GM12878 (cell line): ENCODE data around the gene CLN6. TPM values are rescaled to one million over a fixed set of nuclear protein-coding genes. Genes with fewer than 3 reads are reported as not detected.

Source experiments
- ATF3 ChIP-seq: IDR thresholded peaks from 2 replicates; pipeline ENCODE4 v1.6.1; 2011; ENCODE audit warnings: low read depth, mild to moderate bottlenecking, low read length, moderate library complexity, borderline replicate concordance; ENCODE audit errors: extremely low read depth
- BCLAF1 ChIP-seq: fragments of 450-650 bp; IDR thresholded peaks from 2 replicates; pipeline ENCODE4 v1.6.1; 2017; ENCODE audit warnings: antibody characterized with exemption, mild to moderate bottlenecking, moderate library complexity
- CBX5 ChIP-seq: sonication (generic); IDR thresholded peaks from 2 replicates; pipeline ENCODE4 v1.6.1; 2016; ENCODE audit warnings: low read depth, moderate library complexity, mild to moderate bottlenecking, inconsistent platforms
- DPF2 ChIP-seq: fragments of 450-650 bp; IDR thresholded peaks from 2 replicates; pipeline ENCODE4 v1.6.1; 2017; ENCODE audit warnings: mild to moderate bottlenecking
- FOXK2 ChIP-seq: fragments of 450-650 bp; IDR thresholded peaks from 2 replicates; pipeline ENCODE4 v1.6.1; 2017; ENCODE audit warnings: mild to moderate bottlenecking, moderate library complexity
- FOXM1 ChIP-seq: IDR thresholded peaks from 2 replicates; pipeline ENCODE4 v1.6.1; 2012; ENCODE audit warnings: low read depth, mild to moderate bottlenecking, inconsistent platforms, low read length, moderate library complexity
- IKZF1 ChIP-seq: fragments of 450-650 bp; conservative IDR thresholded peaks from 2 replicates; pipeline ENCODE4 v1.6.1; 2017; ENCODE audit warnings: antibody characterized with exemption, mild to moderate bottlenecking
- IRF4 ChIP-seq: IDR thresholded peaks from 2 replicates; pipeline ENCODE4 v1.6.1; 2011; ENCODE audit warnings: low read depth, low read length
- JUND ChIP-seq: IDR thresholded peaks from 2 replicates; pipeline ENCODE4 v1.6.1; 2012; ENCODE audit warnings: low read depth, mild to moderate bottlenecking, low read length, improper control_type of control experiment, moderate library complexity
- MEF2B ChIP-seq: fragments of 450-650 bp; IDR thresholded peaks from 2 replicates; pipeline ENCODE4 v1.6.1; 2018; ENCODE audit warnings: mild to moderate bottlenecking, moderate library complexity; ENCODE audit not compliant: partially characterized antibody, poor library complexity, severe bottlenecking
- NFYA ChIP-seq: IDR thresholded peaks from 2 replicates; pipeline ENCODE4 v1.6.1; 2011; ENCODE audit warnings: low read depth, mild to moderate bottlenecking, low read length, improper control_type of control experiment, borderline replicate concordance
- SP1 ChIP-seq: IDR thresholded peaks from one replicate; pipeline ENCODE4 v1.6.1; 2011; ENCODE audit warnings: low read depth, low read length
- SPI1 ChIP-seq: IDR thresholded peaks from 2 replicates; pipeline ENCODE4 v1.6.1; 2011; ENCODE audit warnings: low read depth, mild to moderate bottlenecking, low read length, moderate library complexity, borderline replicate concordance; ENCODE audit not compliant: insufficient read depth
- TBL1XR1 ChIP-seq: IDR thresholded peaks from 2 replicates; pipeline ENCODE4 v1.6.1; 2012; ENCODE audit warnings: low read depth, low read length, improper control_type of control experiment
- USF2 ChIP-seq: IDR thresholded peaks from 2 replicates; pipeline ENCODE4 v1.6.1; 2011; ENCODE audit warnings: low read depth, low read length, improper control_type of control experiment, borderline replicate concordance
- ZNF384 ChIP-seq: IDR thresholded peaks from 2 replicates; pipeline ENCODE4 v1.6.1; 2012; ENCODE audit warnings: low read depth, mild to moderate bottlenecking, low read length, improper control_type of control experiment, borderline replicate concordance
- ZSCAN29 ChIP-seq: fragments of 450-650 bp; IDR thresholded peaks from 2 replicates; pipeline ENCODE4 v1.6.1; 2017; ENCODE audit warnings: mild to moderate bottlenecking, moderate library complexity
- ZZZ3 ChIP-seq: IDR thresholded peaks from 2 replicates; pipeline ENCODE4 v1.6.1; 2011; ENCODE audit warnings: low read depth; ENCODE audit not compliant: control insufficient read depth, insufficient read length
- polyA plus RNA-seq, 11 experiments: library from polyadenylated mRNA; depleted of rRNA in 4 of 11; unstranded in 6 of 11; stranded (reverse) in 5 of 11; fragments of >200 nt; fragmentation: Nextera tagmentation in 4 of 11; fragmentation: Illumina TruSeq in 1 of 11; extraction: Ambion mirVana in 4 of 11; extraction: Trizol in 1 of 11; gene quantifications; 1 replicate in 1 of 11; 2 replicates in 10 of 11; pipeline versions ENCODE4 v1.2.1 to v1.2.3, GENCODE V29; 2011 to 2016; ENCODE audit warnings: inconsistent platforms in 2 of 11, missing spikeins in 2 of 11, low read depth in 1 of 11
- total RNA-seq, 4 experiments: library from RNA; depleted of rRNA in 3 of 4; stranded (reverse); fragments of >200 nt in 3 of 4; fragmentation: Illumina TruSeq in 1 of 4; extraction: Trizol in 1 of 4; gene quantifications; 2 replicates each; pipeline versions ENCODE4 v1.2.1 to v1.2.3, GENCODE V29; 2013 to 2021
- TF ChIP-seq, protein P1 (sequence below): fragments of 450-650 bp; IDR thresholded peaks from 2 replicates; pipeline ENCODE4 v1.6.1; 2014; ENCODE audit warnings: mild to moderate bottlenecking
- TF ChIP-seq, protein P2 (sequence below): fragments of 450-650 bp; IDR thresholded peaks from 2 replicates; pipeline ENCODE4 v1.6.1; 2016; ENCODE audit warnings: mild to moderate bottlenecking, moderate library complexity, borderline replicate concordance

Gene CLN6
- total and polyA plus RNA-seq, 10 of the 15 experiments (the other 5 are each of a cell fraction or from before 2014, with no cell fraction given), result 0.74 to 69.0 (median 30.3) TPM

- TF ChIP-seq ATF3 (peak; percentile 70; the same call in 1 of the 2 replicates), CBX5 (no peak), BCLAF1 (peak; percentile 62; the same call in 1 of the 2 replicates), USF2 (peak; percentile 87), ZNF384 (no peak), MEF2B (peak; percentile 90), TBL1XR1 (no peak), ZSCAN29 (0 out of 2 replicates have a peak, but pooled peaks have one; percentile 69), ZZZ3 (no peak), FOXK2 (no peak), SP1 (peak; percentile 24), DPF2 (peak; percentile 91; the same call in 1 of the 2 replicates), NFYA (no peak), JUND (no peak), SPI1 (no peak), IKZF1 (peak; percentile 91), IRF4 (no peak), FOXM1 (no peak)
- TF ChIP-seq, protein P1, sequence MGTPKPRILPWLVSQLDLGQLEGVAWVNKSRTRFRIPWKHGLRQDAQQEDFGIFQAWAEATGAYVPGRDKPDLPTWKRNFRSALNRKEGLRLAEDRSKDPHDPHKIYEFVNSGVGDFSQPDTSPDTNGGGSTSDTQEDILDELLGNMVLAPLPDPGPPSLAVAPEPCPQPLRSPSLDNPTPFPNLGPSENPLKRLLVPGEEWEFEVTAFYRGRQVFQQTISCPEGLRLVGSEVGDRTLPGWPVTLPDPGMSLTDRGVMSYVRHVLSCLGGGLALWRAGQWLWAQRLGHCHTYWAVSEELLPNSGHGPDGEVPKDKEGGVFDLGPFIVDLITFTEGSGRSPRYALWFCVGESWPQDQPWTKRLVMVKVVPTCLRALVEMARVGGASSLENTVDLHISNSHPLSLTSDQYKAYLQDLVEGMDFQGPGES, result peak; percentile 57; the same call in 1 of the 2 replicates
- TF ChIP-seq, protein P2, sequence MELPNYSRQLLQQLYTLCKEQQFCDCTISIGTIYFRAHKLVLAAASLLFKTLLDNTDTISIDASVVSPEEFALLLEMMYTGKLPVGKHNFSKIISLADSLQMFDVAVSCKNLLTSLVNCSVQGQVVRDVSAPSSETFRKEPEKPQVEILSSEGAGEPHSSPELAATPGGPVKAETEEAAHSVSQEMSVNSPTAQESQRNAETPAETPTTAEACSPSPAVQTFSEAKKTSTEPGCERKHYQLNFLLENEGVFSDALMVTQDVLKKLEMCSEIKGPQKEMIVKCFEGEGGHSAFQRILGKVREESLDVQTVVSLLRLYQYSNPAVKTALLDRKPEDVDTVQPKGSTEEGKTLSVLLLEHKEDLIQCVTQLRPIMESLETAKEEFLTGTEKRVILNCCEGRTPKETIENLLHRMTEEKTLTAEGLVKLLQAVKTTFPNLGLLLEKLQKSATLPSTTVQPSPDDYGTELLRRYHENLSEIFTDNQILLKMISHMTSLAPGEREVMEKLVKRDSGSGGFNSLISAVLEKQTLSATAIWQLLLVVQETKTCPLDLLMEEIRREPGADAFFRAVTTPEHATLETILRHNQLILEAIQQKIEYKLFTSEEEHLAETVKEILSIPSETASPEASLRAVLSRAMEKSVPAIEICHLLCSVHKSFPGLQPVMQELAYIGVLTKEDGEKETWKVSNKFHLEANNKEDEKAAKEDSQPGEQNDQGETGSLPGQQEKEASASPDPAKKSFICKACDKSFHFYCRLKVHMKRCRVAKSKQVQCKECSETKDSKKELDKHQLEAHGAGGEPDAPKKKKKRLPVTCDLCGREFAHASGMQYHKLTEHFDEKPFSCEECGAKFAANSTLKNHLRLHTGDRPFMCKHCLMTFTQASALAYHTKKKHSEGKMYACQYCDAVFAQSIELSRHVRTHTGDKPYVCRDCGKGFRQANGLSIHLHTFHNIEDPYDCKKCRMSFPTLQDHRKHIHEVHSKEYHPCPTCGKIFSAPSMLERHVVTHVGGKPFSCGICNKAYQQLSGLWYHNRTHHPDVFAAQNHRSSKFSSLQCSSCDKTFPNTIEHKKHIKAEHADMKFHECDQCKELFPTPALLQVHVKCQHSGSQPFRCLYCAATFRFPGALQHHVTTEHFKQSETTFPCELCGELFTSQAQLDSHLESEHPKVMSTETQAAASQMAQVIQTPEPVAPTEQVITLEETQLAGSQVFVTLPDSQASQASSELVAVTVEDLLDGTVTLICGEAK, result no peak
Measured at GRCh38 chr15:68229386-68230156, at the start of gene CLN6 (continued).
